Measurements from ENCODE around the gene DIDO1. TPM values are rescaled to one million over a fixed set of nuclear protein-coding genes. Genes with fewer than 3 reads are reported as not detected.

Gene DIDO1
- total RNA-seq, 1 experiment from 2014 or later = 120 TPM

GRCh38 chr20:62898970-62899632 lies 27.2 kb downstream of the DIDO1 start:
- no peak for TF ChIP-seq CTCF (IDR thresholded peaks at IDR 0.05; ENCODE audit: insufficient read depth in 1 of 2, low read depth in 1 of 2, low read length in 1 of 2, severe bottlenecking in 1 of 2, unreplicated experiment in 1 of 2)
- Histone ChIP-seq H3K4me3 (ENCODE audit: low read depth, low read length) (no peak overlapping the region), H3K36me3 (ENCODE audit: control insufficient read depth, insufficient read depth, low read length) (peaks cover 13% of the 10 kb centered on the region), H3K4me1 (peaks cover 13% of the 10 kb centered on the region), H3K9me3 (no peaks in the 10 kb centered on the region), H3K27me3 (replicated peaks; ENCODE audit: control insufficient read depth, insufficient read depth, low read length) (no peaks in the 10 kb centered on the region)
- Mint-ChIP-seq H3K4me1 (ENCODE audit: low read depth, unreplicated experiment) (peaks cover 28% of the 10 kb centered on the region), H3K36me3 (ENCODE audit: insufficient read depth, unreplicated experiment) (peaks cover 100% of the 10 kb centered on the region), H3K27me3 (ENCODE audit: insufficient read depth, unreplicated experiment) (no peaks in the 10 kb centered on the region), H3K4me3 (ENCODE audit: unreplicated experiment) (no peak overlapping the region), H3K9me3 (ENCODE audit: unreplicated experiment) (no peaks in the 10 kb centered on the region), H3K27ac (ENCODE audit: unreplicated experiment) (peak overlapping the region; percentile 60)
- intact Hi-C loops (cut with micrococcal nuclease; ENCODE audit: unreplicated experiment) = no loop called here
- no peak for DNase-seq
- BruUV-seq (replicated peaks) = no TSS peak
- POLR2A ChIA-PET = interaction anchor here (0.6 kb wide), 1 partner anchor 27 kb away, joined by 5 read pairs; no protein-coding TSS in a partner anchor
- CTCF ChIA-PET = interaction anchor here (0.8 kb wide), 1 partner anchor 12 kb away, joined by 3 read pairs; no protein-coding TSS in a partner anchor

- BruUV-seq (replicated peaks) = no TSS peak
- no peak overlapping the region for H3K4me3 Mint-ChIP-seq (ENCODE audit: unreplicated experiment)
- H3K9me3 Mint-ChIP-seq (ENCODE audit: unreplicated experiment) = no peaks in the 10 kb centered on the region
- TF ChIP-seq CTCF (IDR thresholded peaks at IDR 0.05; ENCODE audit: insufficient read depth in 1 of 2, low read depth in 1 of 2, low read length in 1 of 2, severe bottlenecking in 1 of 2, unreplicated experiment in 1 of 2) = no peak
- H3K27me3 Mint-ChIP-seq (ENCODE audit: insufficient read depth, unreplicated experiment) = no peaks in the 10 kb centered on the region
- peaks cover 11% of the 10 kb centered on the region for H3K36me3 ChIP-seq (ENCODE audit: control insufficient read depth, insufficient read depth, low read length)
- H3K4me1 Mint-ChIP-seq (ENCODE audit: low read depth, unreplicated experiment) = peaks cover 28% of the 10 kb centered on the region
- H3K36me3 Mint-ChIP-seq (ENCODE audit: insufficient read depth, unreplicated experiment) = peaks cover 100% of the 10 kb centered on the region
- CTCF ChIA-PET = interaction anchor here (0.8 to 1.6 kb wide), 3 partner anchors 9 to 76 kb away, joined by 3 to 6 read pairs (median 5); no protein-coding TSS in a partner anchor
- H3K27ac Mint-ChIP-seq (ENCODE audit: unreplicated experiment) = peak overlapping the region; percentile 60
- intact Hi-C loops (cut with micrococcal nuclease; ENCODE audit: unreplicated experiment) = no loop called here
- H3K27me3 ChIP-seq (replicated peaks; ENCODE audit: control insufficient read depth, insufficient read depth, low read length) = no peaks in the 10 kb centered on the region
- H3K9me3 ChIP-seq = no peaks in the 10 kb centered on the region
- POLR2A ChIA-PET = interaction anchor here (0.5 kb wide), 1 partner anchor 74 kb away, joined by 3 read pairs; no protein-coding TSS in a partner anchor
- peaks cover 13% of the 10 kb centered on the region for H3K4me1 ChIP-seq
- no peak overlapping the region for H3K4me3 ChIP-seq (ENCODE audit: low read depth, low read length)
- DNase-seq = no peak
These were observed 28.0 kb downstream of the DIDO1 start for GRCh38 chr20:62898093-62898964.

- DNase-seq = no peak
- Histone ChIP-seq H3K36me3 (ENCODE audit: control insufficient read depth, insufficient read depth, low read length) (peaks cover 9% of the 10 kb centered on the region), H3K9me3 (no peaks in the 10 kb centered on the region), H3K4me3 (ENCODE audit: low read depth, low read length) (no peak overlapping the region), H3K27me3 (replicated peaks; ENCODE audit: control insufficient read depth, insufficient read depth, low read length) (no peaks in the 10 kb centered on the region), H3K4me1 (peaks cover 13% of the 10 kb centered on the region)
- POLR2A ChIA-PET = no interaction called here
- H3K4me1 Mint-ChIP-seq (ENCODE audit: low read depth, unreplicated experiment) = peaks cover 28% of the 10 kb centered on the region
- peak overlapping the region; percentile 23 for H3K27ac Mint-ChIP-seq (ENCODE audit: unreplicated experiment)
- H3K36me3 Mint-ChIP-seq (ENCODE audit: insufficient read depth, unreplicated experiment) = peaks cover 100% of the 10 kb centered on the region
- intact Hi-C loops (cut with micrococcal nuclease; ENCODE audit: unreplicated experiment) = no loop called here
- no TSS peak for BruUV-seq (replicated peaks)
- H3K4me3 Mint-ChIP-seq (ENCODE audit: unreplicated experiment) = no peak overlapping the region
- TF ChIP-seq CTCF (IDR thresholded peaks at IDR 0.05; ENCODE audit: insufficient read depth in 1 of 2, low read depth in 1 of 2, low read length in 1 of 2, severe bottlenecking in 1 of 2, unreplicated experiment in 1 of 2) = no peak
- H3K9me3 Mint-ChIP-seq (ENCODE audit: unreplicated experiment) = no peaks in the 10 kb centered on the region
- CTCF ChIA-PET = interaction anchor here (0.9 to 1.6 kb wide), 2 partner anchors 10 to 75 kb away, joined by 5 to 6 read pairs; no protein-coding TSS in a partner anchor
- H3K27me3 Mint-ChIP-seq (ENCODE audit: insufficient read depth, unreplicated experiment) = no peaks in the 10 kb centered on the region
These were observed 28.6 kb downstream of the DIDO1 start for GRCh38 chr20:62897666-62898065.

All from Caco-2 (cell line).